ENCODE measurements around the gene INAFM1.

The INAFM1 gene

DNA sequence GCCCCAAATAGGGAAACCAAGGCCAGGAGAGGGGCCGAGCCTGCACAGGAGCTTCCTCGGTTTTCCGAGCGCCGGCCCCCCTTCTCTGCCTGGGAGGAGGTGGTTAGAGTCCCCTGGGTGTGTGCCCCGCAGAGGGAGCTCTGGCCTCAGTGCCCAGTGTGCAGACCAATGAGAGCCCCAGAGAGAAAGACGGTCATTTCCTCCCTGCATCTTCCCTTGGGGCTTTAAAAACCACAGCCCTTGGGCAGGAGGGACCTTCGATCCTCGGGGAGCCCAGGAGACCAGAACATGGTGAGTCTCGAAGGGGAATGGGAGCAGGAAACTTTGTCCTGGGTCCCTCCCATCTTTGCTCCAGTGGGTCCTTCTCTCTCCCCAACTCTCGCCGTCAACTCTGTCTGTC lies 34.9 kb downstream of the INAFM1 start, which contains the start of gene C5AR1:
Gene C5AR1, plus strand, starts transcription at position 254 of the 400 bp plus-strand sequence. Its CDS starts 35 bp downstream, at position 289.
- no peak for DNase-seq (ENCODE audit: low read depth, low spot score)

DNA sequence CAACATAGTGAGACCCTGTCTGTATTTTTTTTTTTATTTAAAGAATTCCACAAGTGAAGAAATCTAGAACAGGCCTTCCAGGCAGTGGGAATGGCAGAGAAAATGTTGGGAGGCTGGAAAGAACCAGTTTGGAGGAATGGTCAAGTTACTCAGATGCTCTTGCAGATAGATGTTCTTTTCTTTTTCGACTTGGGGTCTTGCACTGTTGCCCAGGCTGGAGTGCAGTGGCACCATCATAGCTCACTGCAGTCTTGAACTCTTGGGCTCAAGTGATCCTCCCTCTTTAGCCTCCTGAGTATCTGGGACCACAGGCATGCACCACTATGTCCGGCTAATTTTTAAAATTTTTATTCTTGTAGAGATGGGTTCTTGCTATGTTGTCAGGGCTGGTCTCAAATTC lies 35.6 kb downstream of the INAFM1 start:
- no peak for DNase-seq (ENCODE audit: low read depth, low spot score)

DNA sequence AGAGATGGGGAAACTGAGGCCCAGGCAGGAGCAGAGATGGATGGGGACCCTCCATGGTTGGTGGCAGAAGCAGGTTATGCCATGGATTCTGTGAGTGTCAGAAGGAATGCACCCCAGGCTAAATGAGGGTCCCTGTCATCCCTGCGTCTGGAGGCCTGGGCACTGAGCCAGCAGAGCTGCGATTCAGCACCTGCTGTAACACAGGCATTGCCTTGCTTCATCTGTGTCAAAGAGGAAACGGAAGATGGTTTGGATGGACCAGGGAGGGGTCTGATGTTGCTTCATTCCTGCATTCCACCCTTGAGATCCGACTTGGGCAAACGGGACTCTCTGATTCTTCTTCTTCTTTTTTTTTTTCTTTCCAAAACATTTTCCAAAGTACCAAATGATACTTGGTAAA lies 36.1 kb downstream of the INAFM1 start:
- no peak for DNase-seq (ENCODE audit: low read depth, low spot score)

DNA sequence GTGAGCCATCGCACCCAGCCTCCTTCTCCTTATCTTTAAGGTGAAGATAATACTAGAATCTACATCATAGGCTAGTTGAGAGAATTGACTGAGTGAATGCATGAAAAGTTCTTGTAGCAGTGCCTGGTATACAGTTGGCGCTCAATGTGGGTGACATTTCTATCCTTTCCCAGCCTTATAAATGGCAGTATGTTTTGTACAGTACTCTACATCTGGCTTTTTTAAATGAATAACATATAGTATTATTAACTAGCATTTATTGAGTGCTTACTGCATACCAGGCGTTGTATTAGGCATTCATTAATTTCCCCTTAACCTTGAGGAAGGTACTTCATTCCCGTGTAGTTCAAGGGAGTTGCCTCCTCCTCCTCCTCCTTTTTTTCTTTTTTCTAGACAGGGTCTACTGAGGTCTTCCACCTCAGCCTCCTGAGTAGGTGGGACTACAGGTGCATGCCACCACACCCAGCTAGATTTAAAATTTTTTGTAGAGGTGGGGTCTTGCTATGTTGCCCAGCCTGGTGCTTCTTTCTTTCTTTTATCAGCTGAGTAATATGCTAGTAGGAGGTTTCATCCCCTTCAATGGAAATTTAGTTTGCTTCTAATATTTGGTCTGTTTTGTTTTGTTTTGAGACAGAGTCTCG lies 37.8 kb downstream of the INAFM1 start:
- DNase-seq (ENCODE audit: low read depth, low spot score): no peak

DNA sequence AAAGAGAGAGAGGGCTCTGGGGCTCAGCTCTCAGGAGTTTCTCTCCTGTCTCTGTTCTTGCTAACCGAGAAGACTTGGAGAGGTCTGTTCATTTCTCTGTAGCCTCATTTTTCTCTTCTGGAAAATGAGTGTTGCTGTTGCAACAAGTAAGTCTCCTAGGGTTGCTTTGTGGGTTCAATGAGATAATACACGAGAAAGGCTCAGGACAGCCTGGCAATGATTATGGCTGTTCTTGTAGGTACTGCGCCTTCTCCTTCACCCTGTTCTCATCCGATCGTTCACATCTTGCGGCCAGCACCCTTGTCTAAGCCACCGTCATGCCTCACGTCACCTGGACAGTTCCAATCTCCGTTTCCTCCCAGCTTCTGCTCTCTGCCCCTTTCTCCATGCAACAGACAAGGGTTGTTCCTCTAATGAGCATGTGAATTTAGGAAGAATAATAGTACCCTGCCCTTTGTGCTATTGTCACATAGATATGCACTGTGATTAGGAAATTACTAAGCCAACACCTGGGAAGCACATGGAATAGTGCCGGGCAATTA lies 39.1 kb downstream of the INAFM1 start:
- DNase-seq (ENCODE audit: low read depth, low spot score): no peak

DNA sequence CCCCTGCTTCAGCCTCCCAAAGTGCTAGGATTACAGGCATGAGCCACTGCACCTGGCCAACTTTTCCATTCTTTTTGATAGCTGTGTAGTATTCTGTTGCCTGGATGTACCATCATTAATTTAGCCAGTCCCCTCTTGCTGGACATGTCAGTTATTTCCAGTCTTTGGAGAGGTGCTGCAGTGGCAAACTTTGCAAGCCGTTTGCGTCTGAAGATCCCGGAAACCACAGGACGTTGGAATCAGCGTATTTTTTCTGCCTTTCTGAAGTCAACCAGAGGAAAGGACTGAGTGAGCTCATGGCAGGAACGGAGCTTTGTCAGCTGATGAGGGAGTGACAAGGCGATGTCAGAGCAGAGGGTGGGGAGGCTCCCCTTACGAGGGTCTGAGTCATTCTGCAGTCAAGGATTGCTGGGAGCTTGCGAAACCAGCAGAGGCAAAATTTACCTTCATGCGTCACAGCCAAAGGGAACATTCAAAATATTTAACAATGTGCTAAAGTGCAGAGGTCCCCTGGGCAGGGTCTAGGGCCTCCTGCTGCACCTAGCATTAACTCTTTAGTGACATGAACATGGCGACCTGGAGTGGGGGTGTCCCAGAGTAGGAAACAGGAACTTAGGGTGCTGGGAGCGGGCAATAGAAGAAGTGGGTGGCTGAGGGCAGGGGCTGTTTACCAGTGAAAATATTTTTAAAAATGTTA lies 40.6 kb downstream of the INAFM1 start:
- no peak for DNase-seq (ENCODE audit: low read depth, low spot score)

DNA sequence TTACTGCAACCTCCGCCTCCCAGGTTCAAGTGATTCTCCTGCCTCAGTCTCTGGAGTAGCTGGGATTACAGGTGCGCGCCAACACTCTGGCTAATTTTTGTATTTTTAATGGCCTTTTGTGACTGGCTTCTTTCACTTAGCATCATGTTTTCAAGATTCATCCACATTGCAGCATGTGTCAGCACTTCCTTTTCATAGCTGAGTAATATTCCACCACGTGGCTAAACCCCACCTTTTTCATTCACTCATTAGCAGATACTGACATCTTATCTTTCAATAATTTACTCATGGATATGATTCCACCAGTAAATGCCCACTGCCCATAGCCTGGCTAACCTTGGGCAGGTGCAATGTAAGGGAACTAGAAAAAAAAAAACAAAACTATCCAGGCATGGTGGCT lies 41.8 kb downstream of the INAFM1 start:
- DNase-seq (ENCODE audit: low read depth, low spot score): no peak

DNA sequence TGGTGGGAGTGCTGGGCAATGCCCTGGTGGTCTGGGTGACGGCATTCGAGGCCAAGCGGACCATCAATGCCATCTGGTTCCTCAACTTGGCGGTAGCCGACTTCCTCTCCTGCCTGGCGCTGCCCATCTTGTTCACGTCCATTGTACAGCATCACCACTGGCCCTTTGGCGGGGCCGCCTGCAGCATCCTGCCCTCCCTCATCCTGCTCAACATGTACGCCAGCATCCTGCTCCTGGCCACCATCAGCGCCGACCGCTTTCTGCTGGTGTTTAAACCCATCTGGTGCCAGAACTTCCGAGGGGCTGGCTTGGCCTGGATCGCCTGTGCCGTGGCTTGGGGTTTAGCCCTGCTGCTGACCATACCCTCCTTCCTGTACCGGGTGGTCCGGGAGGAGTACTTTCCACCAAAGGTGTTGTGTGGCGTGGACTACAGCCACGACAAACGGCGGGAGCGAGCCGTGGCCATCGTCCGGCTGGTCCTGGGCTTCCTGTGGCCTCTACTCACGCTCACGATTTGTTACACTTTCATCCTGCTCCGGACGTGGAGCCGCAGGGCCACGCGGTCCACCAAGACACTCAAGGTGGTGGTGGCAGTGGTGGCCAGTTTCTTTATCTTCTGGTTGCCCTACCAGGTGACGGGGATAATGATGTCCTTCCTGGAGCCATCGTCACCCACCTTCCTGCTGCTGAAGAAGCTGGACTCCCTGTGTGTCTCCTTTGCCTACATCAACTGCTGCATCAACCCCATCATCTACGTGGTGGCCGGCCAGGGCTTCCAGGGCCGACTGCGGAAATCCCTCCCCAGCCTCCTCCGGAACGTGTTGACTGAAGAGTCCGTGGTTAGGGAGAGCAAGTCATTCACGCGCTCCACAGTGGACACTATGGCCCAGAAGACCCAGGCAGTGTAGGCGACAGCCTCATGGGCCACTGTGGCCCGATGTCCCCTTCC lies 45.5 kb downstream of the INAFM1 start:
- no peak for DNase-seq (ENCODE audit: low read depth, low spot score)

DNA sequence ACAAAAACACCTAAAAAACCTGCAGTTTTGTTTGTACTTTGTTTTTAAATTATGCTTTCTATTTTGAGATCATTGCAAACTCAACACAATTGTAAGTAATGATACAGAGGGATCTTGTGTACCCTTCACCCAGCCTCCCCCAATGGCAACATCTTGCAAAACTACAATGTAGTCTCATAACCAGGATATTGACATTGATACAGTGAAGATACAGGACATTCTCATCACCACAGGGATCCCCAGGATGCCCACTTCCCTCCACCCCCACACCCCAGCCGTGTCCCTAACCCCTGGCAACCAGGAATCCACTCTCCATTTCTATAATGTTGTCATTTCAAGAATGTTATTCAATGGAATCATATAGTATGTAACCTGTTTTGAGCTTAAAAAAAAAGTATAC lies 46.9 kb downstream of the INAFM1 start:
- DNase-seq (ENCODE audit: low read depth, low spot score): no peak

DNA sequence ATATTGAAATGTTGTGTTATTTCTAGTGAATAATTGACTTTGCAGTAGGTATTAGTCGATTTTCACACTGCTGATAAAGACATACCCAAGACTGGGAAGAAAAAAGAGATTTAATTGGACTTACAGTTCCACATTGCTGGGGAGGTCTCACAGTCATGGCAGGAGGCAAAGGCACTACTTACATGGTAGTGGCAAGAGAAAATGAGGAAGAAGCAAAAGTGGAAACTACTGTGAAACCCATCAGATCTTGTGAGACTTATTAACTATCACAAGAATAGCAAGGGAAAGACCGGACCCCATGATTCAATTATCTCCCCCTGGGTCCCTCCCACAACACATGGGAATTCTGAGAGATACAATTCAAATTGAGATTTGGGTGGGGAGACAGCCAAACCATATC lies 47.4 kb downstream of the INAFM1 start:
- no peak for DNase-seq (ENCODE audit: low read depth, low spot score)

DNA sequence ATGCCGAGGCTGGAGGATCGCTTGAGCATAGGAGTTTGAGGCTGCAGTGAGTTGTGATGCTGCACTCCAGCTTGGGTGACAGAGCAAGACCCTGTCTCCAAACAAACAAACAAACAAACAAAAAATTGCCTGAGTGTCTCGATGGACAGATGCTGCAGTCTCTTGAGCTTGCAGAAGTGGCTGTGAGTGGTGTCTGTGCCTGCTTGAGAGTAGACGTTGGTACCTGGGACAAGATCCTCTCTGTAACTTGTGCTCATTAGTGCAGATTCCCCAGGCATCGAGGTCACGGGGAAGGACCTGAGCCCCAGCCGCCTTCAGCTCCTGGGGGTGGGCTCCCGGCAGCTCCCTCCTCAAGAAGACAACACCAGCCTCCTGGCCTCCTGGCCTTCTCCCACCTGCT lies 48.7 kb downstream of the INAFM1 start:
- no peak for DNase-seq (ENCODE audit: low read depth, low spot score)

DNA sequence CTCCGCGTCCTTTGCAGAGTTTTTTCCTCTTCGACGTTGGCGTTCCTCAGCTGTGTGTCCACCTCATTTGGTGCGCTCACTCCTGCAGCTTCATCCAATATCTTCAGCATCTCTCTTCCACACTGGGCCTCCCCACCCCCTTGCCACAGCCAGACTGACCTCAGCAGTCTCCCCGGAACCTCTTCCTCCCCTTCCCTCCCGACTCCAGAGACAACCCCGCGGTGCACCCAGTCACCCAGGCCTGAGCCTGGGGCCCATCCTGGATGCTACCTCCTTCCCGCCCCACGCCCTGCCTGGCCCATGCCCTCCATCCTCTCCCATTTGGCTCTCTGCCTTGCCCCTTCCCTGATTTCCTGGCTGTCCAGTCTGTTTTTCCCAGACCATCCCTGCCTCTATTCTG lies 49.2 kb downstream of the INAFM1 start:
- no peak for DNase-seq (ENCODE audit: low read depth, low spot score)

DNA sequence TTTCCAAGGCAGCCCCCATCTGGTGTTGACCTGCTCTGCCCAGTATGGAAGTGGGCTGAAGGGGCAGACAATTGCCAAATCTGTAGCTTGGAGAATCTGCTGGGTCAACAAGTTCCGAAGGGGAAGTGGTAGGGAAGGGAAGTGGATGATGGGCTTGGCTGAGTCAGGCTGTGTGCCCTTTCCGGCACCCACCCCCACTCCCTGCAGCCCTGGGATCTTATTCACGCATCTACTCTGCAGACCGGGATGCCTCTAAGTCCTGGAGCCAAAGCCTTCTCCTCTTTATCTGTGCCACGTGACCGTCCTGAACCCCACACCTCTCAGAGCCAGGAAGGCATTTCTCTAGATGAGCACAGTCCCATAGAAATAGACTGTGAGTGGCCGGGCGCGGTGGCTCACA lies 49.8 kb downstream of the INAFM1 start:
- no peak for DNase-seq (ENCODE audit: low read depth, low spot score)
